HG03558 (cell line): ENCODE data around the gene GDF3.
"Not testable (repeated sequence)": the region's sequence is repeated elsewhere in the genome, so short reads cannot be mapped to it uniquely, and the experiment has no call there.

Experiments
- ATAC-seq: cut with Tn5 transposase; IDR thresholded peaks from one replicate; pipeline ENCODE4 v1.9.1; 2021; ENCODE audit warnings: moderate number of reproducible peaks; ENCODE audit not compliant: unreplicated experiment; ENCODE audit errors: extremely low read depth

The GDF3 gene

DNA sequence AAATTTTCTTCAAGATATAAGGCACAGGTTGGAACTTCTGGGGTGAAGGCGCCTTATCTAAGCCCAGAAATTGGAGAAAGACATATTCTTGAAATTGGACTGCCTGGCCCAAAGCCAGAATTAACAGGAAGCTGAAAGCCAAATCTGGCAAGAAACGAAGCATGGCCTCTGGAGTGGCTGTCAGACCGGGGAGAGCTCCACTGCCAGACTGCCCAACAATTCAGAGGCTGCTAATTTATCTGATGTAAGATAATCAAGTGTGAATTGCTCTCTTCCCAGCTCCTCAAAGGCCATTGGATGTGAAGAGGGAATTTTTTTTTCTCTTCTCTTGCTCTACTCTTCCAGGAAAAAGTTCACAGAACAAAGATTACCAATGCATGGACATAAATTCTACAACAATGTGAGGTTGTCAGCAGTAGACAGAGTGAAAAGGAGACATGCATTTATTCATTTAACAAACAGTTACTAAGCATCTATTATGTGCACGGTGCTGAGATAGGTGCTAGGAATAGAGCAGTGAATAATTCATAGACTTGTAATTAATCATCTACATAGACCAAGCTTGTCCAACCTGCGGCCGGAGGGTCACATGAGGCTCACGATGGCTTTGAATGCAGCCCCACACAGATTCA lies at the start of gene GDF3:
Gene GDF3, minus strand, starts transcription at position 210 of the 632 bp plus-strand sequence. Its CDS starts 47 bp downstream, at position 163.
- ATAC-seq = no peak

DNA sequence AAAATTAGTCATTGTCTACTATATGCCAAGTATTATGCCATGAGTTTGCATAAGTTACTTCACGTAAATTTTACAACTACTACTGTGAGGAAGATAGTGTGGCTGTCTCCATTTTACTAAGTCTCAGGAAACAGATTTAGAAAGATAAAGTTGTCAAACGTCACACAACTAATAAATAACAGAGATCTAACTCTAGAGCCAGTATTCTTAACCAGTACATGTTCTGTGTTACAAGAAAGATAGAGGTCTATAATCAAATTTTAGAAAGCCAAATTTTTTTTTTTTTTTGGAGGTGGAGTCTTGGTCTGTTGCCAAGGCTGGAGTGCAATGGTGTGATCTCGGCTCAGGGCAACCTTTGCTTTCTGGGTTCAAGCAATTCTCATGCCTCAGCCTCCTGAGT lies 37.4 kb upstream of the GDF3 start:
- ATAC-seq = no peak

DNA sequence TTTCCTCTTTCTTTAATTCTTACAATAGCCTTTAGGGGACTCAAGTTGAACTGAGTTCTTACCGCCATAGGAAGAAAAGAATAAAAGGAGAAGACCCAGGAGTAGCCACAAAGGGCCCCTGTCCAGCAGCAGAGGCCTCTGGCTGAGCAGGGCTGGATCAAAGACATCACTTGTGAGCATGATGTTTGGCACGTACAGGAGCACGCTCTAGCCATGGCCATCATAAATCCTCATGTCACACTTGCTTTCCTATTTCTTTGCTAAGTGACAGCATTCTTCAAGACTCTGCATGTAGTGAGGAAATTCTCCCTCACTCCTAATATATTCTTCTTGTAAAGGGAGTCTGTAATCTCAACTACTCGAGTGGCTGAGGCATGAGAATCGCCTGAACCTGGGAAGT lies 35.9 kb upstream of the GDF3 start:
- ATAC-seq = no peak

DNA sequence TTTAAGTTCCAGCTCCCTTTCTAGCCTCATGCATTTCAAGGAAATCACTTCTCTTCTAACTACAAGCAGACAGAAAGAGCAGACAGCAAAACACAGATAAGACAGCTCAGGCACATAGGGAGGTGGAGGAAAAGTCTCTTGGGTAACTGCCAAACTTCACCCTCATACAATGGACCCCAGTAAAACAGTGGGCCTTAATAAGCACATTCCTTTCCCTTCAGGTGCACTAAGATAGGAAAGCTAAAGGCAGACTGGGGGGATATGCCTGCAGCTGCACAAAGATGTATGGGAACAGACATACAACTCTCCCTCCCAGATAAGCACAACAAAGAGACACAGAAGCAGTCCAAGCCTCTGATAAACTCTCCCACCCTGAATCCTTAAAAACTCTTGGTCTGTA lies 35.4 kb upstream of the GDF3 start:
- not testable (repeated sequence) for ATAC-seq

DNA sequence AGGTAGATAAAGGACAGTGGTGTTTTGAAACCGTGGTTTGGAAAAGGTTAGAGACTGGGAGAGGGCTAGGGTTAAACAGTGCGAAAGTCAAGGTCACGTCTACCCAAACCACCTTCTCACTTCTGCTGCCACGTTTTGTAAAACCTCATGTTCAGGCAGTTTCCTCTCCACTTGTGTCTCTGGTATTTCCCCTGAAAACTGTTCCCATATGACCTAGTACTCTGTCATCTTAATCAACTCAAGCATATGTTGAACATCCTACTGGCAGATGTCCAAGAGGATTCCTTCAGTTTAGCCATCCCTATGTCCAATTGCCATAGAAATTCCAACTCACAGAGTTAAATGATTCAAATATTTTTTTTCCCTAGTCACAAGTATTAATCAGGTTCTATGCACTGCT lies 34.2 kb upstream of the GDF3 start:
- no peak for ATAC-seq

DNA sequence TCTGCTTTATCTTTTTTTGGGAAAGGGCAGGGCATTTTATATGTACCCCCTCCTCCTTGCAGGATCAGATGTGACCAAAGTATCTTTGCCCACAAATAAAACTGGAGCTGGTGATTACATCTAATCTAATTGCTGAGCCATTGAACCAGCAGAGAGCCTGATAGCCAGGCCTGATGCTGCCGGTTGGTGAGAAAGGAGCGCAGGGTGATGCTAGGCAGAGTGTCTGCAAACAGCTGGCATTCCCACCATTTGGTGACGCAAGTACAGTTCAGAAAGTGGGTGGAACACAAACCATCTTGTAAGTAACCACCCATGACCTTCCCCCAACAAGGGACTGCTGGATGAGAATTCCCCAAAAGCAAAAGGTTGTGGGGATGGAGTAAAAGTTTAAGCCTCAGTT lies 28.4 kb upstream of the GDF3 start:
- ATAC-seq = no peak

DNA sequence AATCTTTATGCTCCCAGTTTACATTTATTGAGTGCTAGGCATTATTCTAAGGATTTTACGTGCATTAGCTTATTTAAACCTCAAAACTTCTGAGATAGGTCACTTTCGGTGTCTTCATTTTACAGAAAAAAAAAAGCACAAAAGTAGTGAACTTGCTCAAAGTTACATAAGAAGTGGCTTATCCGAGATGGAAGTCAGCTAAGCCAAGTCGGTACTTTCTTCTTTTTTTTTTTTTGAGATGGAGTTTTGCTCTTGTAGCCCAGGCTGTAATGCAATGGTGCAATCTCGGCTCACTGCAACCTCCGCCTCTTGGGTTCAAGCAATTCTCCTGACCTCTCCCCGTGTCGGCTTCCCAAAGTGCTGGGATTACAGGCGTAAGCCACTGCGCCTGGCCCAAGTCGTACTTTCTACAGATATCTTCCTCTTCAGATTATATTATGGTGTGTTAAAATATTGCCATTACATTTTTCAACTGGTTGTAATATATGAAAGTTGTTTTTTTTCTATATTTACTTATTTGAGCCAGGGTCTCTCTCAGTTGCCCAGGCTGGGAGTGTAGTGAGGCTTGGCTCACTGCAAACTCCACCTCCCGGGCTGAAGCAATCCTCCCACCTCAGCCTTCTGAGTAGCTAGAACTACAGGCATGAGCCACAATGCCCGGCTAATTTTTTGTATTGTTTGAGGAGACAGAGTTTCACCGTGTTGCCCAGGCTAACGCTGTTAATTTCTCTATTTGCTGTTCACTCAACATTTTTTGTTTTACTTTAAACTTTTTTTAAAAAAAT lies 24.6 kb upstream of the GDF3 start:
- no peak for ATAC-seq

DNA sequence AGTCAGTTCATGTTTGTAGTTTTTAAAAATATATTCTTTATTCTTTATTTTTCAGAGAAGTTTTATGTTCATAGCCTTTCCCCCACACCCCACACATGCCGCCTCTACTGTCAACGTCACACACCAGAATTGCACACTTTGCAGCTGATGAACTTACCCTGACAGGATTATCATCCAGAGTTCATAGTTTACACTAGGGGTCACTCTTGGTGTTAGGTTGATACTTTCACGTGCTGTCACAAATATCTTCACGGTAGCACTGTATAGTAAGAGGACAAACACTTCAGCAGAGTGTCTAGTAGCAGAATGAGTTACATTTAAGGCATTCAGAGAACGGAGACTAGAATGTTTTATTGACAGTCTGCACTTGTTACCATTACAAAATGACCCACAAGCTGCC lies 20.8 kb upstream of the GDF3 start:
- ATAC-seq = no peak

DNA sequence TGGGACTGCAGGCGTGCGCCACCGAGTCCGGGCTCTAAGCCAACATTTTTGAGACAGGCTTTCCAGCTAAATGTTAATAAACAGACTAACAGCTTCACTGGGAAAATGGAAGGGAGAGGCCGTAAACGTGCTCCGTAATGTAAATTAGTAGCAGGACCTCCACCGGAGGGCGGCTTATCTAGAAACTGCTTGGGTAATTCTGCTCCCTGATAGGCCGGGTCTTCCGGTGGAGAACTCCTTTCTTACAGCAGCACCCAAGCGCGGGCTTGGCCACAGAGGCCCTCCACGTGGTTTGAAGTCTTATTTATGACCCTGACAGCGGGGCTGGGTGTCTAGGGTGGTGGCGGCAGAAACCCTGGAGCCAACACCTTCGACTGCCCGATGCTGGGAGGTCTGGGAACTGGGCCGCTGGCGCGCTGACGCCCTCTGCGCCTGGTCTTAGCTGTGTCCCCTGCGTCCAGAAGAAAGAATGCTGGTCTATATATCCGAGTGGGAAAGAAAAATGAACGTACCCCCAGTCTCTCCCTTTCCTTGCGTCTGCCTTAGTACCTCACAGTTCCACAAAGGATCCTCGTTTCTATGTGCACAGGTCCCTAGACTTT lies 17.4 kb upstream of the GDF3 start:
- ATAC-seq = no peak

DNA sequence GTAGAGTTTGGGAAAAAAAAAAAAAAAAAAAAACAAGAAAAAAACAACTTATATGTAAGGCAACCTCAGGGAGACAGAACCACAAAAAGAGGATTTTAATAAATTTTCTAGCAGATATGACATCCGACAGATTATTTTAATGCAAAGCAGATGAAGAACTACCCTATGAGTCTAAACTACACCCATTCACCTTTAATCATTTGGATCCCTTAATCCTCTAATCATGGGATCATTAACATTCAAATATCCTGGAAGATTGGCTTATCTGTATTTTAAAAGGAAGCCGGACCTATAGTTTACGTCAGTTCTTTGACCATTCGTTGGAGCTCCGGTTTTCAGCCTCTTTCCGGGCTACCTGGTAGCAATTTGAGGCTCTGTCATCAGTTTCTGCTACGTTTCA lies 15.6 kb upstream of the GDF3 start, which contains the start of gene DPPA3:
Gene DPPA3, plus strand, starts transcription at position 301 of the 400 bp plus-strand sequence. CDS start 138 bp downstream, outside the sequence.
- ATAC-seq = no peak

DNA sequence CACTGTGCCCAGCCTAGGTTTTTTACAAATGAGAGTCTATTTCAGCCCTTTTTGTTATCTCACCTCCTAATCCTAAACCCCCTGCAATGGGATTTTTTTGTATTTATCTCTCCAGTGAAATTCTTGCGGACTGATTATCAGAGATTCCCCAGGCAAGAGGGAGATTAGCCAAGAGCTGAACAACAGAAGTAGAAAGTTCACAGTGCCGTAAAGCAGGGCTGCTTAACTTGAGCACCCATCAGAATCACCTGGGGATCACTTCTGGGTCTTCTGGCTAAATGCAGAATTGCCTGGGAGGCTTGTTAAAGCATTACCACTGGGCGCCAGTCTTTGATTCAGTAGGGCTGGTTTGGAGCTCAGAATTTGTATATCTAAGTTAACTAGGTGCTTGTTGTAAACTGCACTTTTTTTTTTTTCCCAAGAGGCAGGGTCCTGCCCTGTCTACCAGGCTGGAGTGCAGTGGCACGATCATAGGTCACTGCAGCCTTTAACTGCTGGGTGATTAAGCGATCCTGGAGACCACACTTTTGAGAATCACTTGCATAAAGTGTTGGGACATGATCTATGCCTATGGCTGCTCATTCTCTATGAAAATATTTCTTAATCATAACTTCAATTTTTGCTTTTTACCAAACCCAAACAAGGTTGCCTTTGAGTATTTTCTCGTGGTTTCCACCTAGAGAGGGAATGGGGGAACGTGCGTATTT lies 14.5 kb upstream of the GDF3 start:
- no peak for ATAC-seq

DNA sequence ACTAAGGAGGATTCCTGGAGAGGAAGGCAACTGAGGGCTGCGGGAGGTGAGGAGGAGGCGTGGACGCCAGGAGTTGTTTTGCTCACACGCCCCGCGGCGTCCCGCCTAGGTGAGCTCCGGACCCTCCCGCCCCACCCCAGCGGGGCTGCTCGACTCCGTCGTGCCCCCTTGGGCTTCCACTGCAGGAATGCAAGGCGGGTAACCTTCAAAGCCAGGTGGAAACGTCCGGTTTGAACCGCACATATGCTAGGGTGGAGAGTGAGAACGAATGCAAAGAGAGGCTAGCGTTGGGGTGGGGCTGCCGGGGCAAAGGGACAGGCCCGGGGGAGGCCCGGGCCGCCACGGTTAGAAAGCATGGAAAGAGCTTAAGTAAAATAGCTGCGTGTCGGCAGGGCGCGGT lies 10.3 kb upstream of the GDF3 start:
- no peak for ATAC-seq

DNA sequence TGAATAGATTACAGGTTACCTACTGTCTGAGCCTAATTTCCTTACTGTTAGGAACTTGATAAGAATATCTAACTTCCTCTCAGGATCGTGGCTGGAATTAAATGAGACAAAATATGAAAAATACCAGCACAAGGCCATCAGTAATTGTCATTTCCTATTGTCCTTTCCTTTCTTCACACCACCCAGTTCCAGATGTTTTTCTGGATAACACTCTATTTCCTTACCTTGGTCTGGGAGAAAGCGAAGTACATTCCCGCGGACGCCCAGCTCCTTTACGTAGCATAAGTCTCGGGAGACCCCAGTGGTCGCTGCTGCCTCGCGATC lies 376 bp downstream of the GDF3 start:
- no peak for ATAC-seq

DNA sequence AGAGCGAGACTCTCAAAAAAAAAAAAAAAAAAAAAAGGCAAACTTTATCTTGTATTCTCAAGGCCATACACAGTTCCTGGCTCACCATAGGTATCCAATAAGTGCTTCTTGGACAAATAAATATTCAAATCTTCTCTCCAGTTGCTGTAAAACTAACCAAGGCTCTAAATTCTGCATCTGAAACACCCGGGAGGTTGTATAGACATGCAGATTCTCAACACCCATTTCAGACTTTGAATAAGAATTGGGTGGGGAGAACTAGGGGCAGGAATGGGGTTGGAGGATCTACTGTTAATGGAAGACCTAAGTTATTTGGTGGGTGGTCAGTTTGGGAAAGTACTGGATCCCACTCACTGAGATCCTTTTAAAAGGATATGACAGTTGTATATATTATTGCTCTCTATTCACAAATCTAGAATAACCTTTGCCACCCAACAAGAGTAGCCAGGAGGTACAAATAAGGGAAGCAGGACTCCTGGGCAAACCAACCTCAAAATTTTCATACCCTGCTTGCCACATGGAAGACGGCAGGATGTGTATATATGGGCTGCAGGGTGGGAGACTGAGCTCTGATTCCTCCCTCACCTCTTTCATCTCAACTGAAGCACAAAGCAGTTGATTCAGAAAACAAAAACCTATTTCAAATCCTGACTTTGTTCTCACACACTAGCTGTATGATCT lies 879 bp downstream of the GDF3 start:
- ATAC-seq = no peak

DNA sequence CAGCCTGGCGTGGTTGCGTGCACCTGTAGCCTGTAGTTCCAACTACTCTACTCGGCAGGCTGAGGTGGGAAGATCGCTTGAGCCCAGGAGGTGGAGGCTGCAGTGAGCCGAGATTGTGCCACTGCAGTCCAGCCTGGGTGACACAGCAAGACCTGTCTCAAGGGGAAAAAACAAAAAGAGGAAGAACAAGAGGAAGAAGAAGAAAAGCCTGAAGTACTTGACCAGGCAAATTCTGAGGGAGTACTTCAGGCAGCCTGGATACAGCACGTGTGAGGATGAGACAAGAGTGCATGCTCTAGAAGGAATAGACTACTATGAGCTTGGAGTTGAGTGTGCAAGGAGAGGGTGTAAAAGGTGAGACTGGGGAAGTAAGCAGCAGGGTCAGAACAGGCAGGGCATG lies 1.8 kb downstream of the GDF3 start:
- ATAC-seq = no peak

DNA sequence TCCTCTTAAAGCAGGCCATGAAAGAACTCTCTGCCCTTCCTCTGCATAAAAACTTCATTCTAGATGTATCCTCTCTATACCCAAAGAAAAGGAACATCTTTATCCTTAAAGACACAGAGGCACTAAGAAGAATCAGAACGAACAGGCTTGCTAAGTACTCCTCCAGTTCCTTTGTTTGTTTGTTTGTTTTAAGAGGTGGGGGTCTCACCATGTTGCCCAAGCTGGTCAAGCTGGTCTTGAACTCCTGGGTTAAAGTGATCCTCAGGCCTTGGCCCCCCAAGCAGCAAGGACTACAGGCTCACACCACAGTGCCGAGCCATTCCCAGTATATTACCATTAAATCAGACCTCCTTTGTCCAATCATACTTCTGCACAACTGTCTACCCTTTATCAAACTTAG lies 14.0 kb downstream of the GDF3 start:
- no peak for ATAC-seq

DNA sequence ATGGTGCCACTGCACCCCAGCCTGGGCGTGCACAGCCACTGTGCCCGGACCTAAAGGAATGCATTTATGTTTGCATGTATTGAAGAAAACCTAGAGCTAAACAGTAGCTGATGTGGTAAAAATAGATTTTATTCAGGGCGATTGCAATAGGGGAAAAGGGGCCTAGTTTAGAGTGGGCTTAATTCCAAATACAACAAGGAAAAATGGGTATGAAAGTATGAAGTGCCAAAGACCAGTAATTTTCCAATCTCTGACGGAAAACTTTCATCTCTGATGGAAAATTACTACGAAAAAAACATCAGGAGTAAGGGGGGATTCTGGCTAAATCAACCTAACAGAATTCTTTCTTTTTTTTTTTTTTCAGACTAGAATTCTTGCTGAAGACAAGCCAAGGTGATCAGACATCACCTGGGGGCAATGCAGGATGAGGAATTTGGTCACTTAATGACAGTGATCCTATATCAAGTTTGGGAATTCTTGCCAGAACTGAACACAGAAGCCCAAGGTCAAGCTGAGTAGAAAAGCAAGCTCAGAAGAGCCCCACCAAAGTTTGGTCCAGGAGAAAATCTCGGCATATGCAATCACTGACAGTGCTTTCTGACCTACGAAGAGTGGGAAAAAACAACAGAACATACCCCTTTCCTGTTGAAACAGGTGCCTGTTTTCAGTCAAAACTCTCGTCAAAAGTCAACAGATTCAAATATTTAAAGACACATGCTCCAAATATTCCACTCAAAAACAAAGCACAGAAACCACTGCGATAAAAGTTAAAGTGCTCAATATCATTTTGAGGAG lies 16.1 kb downstream of the GDF3 start:
- ATAC-seq = no peak

DNA sequence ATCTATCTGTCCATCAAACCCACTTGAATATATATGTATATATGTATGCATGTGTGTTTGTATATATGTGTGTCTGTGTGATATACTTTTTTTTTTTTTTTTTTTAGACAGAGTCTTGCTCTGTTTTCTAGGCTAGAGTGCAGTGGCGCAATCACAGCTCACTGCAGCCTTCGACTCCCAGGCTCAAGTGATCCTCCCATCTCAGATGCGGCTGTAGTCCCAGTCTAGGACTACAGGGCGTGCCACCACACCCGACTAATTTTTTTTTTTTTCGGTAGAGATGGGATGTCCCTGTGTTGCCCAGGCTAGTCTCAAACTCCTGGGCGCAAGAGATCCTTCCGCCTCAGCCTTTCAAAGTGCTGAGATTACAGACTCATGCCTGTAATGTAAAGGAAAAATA lies 16.8 kb downstream of the GDF3 start:
- ATAC-seq = no peak

DNA sequence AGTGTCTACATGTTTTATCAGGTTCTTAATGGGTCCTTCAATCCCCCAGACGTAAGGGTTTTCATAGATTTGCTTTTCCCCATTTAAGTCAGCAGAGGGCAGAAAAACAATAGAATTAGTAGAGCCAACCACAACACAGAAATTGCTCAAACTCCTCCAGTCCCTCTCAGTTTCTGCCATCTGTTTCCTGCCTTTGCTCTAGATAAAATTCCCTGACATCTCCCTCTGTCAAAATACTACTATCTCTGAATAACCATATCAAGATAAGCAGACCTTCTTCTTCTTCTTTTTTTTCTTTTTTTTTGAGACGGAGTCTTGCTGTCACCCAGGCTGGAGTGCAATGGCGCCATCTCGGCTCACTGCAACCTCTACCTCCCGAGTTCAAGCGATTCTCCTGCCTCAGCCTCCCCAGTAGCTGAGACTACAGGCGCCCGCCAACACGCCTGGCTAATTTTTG lies 18.1 kb downstream of the GDF3 start:
- not testable (repeated sequence) for ATAC-seq

DNA sequence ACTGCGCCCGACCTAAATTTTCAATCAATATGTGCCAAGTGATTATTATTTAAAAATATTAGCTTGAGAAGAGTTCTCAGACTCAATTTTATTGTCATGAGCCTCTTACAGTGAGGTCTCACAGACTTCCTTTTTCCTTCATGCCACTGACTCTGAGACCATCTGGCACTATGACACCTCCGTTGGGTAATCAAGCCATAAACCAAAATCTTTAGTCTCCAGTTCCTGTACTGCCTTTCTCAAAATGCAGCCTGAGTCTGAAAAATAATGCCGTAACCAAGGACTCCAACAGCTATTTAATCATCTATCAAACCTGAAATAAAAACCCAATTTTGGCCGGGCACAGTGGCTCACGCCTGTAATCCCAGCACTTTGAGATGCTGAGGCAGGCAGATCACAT lies 20.1 kb downstream of the GDF3 start:
- ATAC-seq = not testable (repeated sequence)
